Right renal cortex interstitium (tissue), 3 donors: ENCODE measurements around the gene CACNA1D. TPM values are rescaled to one million over a fixed set of nuclear protein-coding genes. Genes with fewer than 3 reads are reported as not detected.

Experiments used
- DNase-seq, 3 donors: peaks; one replicate each; pipeline ENCODE4 v3.0.0-alpha.2; 2013; ENCODE audit warnings: low read depth in 3 of 3, low spot score in 2 of 3
- polyA plus RNA-seq, 3 donors: library from polyadenylated mRNA; unstranded; fragments of 120-200 nt; gene quantifications; one replicate each; pipeline ENCODE4 v1.2.1, GENCODE V29; 2013; ENCODE audit not compliant: insufficient read length in 3 of 3

The CACNA1D gene
- polyA plus RNA-seq, 3 donors = 7.7 to 14.7 (median 9.1) TPM

GRCh38 chr3:53493595-53493962 lies 832 bp upstream of the CACNA1D start:
- DNase-seq = no peak

DNA sequence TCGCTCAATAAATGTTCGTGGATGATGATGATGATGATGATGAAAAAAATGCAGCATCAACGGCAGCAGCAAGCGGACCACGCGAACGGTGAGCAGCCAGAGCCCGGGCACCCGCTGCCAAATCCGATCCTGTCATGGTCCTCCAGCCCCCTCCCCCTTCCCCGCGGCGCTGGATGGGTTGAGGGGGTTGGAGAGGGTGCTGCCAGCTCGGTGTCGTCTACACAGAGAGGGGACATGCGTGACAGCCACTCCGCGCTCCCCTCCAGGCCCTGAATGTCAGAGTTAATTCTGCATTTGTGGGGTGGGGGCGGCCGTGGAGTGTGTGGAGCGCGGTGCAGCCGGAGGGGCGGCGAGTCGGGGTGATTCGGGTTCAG lies 722 bp downstream of the CACNA1D start:
- no peak for DNase-seq

GRCh38 chr3:53495520-53496391 lies 1.3 kb downstream of the CACNA1D start:
- DNase-seq = no peak

DNA sequence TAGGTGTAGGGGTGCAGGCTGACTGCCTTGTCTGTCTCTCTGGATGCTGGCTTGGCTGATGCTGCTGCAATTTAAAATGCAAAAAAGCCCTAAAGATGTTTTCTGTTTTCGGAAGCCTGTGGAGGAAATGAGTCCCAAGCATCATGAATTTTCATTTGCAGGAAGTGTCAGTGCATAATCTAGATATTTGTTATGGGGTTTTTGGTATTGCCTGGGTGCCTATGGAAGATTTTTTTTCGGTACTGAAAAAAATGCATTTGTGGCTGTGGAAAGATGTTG lies 1.9 kb downstream of the CACNA1D start:
- DNase-seq = no peak

- DNase-seq = no peak
Observed at GRCh38 chr3:53496984-53497383, 2.6 kb downstream of the CACNA1D start.

GRCh38 chr3:53498806-53499641 lies 4.6 kb downstream of the CACNA1D start:
- no peak for DNase-seq

DNA sequence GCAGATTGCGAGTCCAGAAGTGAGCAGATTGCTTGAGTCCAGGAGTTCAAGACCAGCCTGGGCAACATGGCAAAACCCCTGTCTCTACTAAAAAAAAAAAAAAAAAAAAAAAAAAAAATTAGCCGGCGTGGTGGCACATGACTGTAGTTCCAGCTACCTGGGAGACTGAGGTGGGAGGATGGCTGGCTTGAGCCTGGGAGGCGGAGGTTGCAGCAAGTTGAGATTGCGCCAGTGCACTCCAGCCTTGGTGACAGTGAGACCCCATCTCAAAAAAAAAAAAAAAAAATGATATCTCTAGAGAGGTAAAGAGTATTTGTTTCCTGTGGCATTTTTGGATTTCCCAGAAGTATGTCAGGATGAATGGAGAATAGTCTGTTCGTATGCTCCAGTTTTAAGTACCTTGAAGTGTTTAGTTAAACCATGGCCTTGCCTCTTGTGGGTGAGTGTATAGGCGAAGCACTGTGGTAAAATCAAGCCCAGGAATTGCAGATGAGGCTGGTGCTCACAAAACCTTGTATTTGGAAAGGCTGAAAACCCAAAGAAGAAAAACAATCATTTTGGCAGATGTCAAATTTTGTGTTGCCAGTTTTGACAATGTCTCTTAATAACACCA lies 5.9 kb downstream of the CACNA1D start:
- no peak for DNase-seq

DNA sequence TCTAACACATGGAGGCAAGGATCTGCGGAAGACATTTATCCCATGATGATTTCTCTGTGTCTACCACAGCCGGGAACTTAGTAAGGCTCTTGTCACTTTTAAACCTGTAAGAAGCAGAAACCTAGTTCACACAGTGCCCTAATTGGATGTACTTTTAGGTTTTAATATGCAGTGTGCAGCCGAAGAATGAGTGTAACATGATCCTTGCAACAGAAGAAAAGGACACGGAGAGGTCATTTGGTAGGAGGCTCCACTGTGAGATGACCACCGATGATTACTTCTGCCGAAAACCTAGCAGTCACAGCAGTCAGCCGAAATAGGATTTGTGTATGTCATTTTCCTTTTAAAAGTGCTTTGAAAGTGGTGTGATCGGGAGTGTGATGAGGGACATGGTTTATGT lies 6.8 kb downstream of the CACNA1D start:
- no peak for DNase-seq

GRCh38 chr3:53502737-53503136 lies 8.3 kb downstream of the CACNA1D start:
- no peak for DNase-seq

DNA sequence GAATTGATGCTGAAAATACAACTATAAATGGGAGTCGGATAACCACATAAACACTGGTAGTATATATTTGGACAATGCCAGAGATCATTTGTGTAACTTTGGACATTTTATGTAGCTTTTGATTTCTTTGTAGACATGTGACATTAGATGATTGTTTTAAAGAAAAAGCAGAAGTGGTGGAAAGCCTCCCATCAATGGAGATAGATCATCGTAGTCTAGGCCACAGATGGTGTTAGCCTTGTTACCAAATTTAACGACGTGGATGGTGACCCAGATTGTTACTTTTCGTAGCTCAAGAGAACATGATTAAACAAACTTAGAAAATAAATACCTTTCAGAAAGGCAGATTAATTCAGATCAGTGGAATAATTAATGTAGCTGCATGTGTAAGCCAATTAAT lies 8.8 kb downstream of the CACNA1D start:
- no peak for DNase-seq

GRCh38 chr3:53506110-53506762 lies 11.8 kb downstream of the CACNA1D start:
- DNase-seq = no peak

DNA sequence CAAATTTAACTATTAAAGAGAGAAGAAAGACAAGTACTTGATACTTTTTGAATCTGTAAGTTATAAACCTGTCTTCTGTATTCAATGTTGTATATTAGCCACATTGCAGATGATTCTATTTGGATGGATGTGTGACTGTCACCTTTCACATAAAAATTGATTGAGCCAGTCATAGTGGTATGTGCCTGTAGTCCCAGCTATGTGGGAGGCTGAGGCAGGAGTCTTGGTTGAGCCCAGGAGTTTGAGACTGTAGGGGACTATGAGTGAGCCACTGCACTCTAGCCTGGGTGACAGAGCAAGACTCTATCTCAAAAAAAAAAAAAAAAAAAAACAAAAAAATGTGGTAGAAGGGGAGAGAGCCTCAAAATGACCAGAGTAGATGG lies 12.3 kb downstream of the CACNA1D start:
- DNase-seq = no peak

- no peak for DNase-seq
Observed at GRCh38 chr3:53509494-53509893, 15.1 kb downstream of the CACNA1D start.

DNA sequence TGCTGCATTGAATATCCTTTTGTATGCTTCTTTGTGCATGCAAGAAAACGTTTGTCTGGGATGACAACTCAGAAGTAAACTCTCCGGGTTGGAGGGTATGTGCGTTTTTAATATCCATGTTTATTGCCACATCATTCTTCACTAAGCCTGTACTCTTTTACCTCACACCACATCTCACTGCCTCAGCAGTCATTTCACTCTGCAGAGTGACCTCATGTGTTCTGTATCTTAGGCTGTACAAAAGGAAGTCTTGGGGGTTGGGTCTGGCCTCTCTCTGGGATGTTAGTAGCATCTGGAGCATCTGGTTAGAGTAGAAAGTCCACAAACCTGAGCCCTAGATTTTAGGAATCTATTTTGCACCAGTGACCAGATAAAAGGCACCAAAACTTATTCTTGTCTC lies 16.1 kb downstream of the CACNA1D start:
- DNase-seq = no peak

DNA sequence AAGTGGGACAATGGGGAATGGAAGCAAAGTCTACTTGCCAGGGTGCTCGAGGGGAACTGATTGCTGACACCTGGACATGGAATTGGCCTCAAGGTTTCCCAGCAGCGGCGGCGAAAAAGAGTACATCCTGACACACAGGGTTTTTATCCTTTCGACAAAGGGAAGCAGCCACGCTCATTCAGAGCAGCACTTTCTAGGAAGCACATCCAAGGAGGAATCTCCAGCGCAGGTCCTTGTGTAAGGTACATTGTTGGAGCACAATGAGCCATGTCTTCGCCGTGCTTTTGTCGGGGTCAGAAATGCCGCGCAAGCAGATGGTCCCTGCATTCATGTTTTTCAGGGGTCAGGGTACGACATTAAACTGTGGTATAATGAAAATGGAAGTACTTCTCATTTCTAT lies 16.8 kb downstream of the CACNA1D start:
- no peak for DNase-seq

DNA sequence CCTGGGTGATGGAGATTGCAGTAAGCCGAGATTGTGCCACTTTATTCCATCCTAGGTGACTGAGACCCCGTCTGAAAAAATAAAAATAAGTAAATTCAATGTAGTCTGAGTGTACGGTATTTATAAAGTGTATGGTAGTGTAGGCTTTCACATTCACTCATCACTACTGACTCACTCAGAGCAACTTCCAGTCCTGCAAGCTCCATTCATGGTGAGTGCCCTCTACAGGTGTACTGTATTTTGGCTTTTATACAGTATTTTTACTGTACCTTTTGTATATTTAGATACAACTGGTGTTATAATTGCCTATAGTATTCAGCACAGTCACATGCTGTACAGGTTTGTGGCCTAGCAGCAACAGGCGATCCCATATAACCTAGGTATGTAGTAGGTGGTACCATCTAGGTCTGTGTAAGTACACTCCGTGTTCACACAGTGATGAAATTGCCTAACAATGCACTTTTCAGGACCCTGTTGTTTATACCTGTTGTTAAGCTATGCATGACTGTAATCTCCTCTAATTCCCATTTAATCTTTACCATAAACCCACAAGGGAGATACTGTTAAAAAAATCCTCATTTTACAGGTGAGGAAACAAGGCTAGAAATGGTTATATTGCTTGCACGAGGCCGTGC lies 19.3 kb downstream of the CACNA1D start:
- DNase-seq = no peak

DNA sequence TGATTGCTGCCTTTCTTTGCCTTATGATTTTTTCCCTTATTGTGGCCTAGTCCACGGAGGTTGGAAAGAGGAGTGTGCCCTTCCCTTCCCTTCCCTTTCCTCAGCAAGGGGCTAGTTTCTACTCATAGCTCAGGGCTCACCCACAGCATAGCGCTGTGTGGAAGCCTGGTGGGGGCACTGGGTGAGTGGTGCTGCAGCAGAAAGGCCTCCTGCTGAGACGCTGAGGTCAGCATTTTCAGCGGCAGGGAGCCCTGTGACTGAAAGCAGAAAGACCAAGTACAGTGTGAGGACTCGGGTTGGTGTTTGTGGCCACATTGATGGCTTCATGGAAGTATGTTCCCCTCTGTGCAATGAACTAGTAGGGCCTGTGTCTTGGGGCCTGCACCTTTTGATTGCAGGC lies 21.9 kb downstream of the CACNA1D start:
- no peak for DNase-seq

GRCh38 chr3:53518495-53518981 lies 24.1 kb downstream of the CACNA1D start:
- DNase-seq = no peak

GRCh38 chr3:53519065-53519709 lies 24.8 kb downstream of the CACNA1D start:
- no peak for DNase-seq

DNA sequence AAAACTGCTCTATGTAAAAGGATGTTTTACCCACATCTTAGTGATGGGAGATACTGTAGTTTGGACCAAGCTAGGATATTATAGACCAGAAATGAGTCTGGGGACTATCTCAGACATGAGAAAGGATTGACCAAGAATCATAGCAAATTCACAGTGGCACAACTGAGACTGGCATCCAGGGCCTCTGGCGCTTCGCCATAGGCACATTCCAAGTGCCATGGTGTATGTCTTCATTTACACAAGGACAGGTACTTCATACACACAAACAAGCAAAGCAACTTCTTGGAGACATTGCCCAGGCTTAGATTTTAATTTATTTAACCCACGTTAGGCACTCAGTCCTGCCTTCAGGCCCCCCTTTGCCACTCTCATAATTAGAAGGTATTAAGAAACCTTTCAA lies 28.9 kb downstream of the CACNA1D start:
- DNase-seq = no peak
